ENCODE measurements around the gene RNF220. TPM values are rescaled to one million over a fixed set of nuclear protein-coding genes. Genes with fewer than 3 reads are reported as not detected.

The RNF220 gene
- total and polyA plus RNA-seq, 2 of the 13 experiments (the other 11 are each of a cell fraction or from before 2014, with no cell fraction given), result 48.2 to 72.1 TPM

DNA sequence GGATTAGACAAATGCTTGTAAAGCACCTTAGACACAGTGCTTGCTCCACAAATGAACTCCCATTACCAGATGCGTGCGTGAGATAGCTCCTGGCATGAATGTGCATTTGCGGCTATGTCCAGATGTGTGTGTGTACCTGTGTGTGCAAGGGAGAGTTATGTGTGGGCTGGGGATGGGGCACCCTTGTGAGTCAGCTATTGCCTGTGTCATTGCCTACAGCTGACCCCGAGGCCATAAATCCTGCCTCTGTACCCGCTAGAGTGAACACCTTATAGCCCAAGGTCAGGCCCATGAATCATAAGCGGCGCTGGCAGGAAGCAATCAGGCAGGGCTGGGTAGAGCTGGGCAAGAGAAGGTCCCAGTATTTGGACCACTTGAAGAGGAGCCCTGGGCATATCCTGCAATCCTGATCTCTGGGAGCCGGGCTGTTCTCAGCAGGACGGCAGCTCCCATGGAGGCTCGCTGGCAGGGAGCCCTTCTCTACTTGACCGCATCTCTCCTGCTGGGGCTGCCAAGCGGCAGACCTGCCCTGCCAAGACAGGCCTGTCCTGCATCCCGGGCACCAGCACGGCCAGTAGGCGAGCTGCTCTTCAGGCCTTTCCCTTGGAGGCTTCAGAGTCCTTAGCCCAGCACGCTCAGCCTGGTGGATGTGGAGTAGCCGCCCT is 182.9 kb downstream of the RNF220 start (continued):
- TF ChIP-seq, protein P1, sequence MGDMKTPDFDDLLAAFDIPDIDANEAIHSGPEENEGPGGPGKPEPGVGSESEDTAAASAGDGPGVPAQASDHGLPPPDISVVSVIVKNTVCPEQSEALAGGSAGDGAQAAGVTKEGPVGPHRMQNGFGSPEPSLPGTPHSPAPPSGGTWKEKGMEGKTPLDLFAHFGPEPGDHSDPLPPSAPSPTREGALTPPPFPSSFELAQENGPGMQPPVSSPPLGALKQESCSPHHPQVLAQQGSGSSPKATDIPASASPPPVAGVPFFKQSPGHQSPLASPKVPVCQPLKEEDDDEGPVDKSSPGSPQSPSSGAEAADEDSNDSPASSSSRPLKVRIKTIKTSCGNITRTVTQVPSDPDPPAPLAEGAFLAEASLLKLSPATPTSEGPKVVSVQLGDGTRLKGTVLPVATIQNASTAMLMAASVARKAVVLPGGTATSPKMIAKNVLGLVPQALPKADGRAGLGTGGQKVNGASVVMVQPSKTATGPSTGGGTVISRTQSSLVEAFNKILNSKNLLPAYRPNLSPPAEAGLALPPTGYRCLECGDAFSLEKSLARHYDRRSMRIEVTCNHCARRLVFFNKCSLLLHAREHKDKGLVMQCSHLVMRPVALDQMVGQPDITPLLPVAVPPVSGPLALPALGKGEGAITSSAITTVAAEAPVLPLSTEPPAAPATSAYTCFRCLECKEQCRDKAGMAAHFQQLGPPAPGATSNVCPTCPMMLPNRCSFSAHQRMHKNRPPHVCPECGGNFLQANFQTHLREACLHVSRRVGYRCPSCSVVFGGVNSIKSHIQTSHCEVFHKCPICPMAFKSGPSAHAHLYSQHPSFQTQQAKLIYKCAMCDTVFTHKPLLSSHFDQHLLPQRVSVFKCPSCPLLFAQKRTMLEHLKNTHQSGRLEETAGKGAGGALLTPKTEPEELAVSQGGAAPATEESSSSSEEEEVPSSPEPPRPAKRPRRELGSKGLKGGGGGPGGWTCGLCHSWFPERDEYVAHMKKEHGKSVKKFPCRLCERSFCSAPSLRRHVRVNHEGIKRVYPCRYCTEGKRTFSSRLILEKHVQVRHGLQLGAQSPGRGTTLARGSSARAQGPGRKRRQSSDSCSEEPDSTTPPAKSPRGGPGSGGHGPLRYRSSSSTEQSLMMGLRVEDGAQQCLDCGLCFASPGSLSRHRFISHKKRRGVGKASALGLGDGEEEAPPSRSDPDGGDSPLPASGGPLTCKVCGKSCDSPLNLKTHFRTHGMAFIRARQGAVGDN (CRISPR knock-in tag; IDR thresholded peaks at IDR 0.05), result 0 out of 2 replicates have a peak, but pooled peaks have one; percentile 8
- peak; percentile 81 for TF ChIP-seq FOSL2 (CRISPR knock-in tag; IDR thresholded peaks at IDR 0.05)
- TF ChIP-seq SIX1 (CRISPR knock-in tag; IDR thresholded peaks at IDR 0.05; ENCODE audit: borderline replicate concordance), result no peak
- TF ChIP-seq, protein P2, sequence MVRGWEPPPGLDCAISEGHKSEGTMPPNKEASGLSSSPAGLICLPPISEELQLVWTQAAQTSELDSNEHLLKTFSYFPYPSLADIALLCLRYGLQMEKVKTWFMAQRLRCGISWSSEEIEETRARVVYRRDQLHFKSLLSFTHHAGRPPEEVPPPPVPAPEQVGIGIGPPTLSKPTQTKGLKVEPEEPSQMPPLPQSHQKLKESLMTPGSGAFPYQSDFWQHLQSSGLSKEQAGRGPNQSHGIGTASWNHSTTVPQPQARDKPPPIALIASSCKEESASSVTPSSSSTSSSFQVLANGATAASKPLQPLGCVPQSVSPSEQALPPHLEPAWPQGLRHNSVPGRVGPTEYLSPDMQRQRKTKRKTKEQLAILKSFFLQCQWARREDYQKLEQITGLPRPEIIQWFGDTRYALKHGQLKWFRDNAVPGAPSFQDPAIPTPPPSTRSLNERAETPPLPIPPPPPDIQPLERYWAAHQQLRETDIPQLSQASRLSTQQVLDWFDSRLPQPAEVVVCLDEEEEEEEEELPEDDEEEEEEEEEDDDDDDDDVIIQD (CRISPR knock-in tag; IDR thresholded peaks at IDR 0.05; ENCODE audit: low read depth), result no peak
- TF ChIP-seq ZNF720 (CRISPR knock-in tag; IDR thresholded peaks at IDR 0.05), result no peak
- TF ChIP-seq, protein P3, sequence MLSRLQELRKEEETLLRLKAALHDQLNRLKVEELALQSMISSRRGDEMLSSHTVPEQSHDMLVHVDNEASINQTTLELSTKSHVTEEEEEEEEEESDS (CRISPR knock-in tag; IDR thresholded peaks at IDR 0.05; ENCODE audit: borderline replicate concordance), result no peak
- no peak for TF ChIP-seq MATR3 (CRISPR knock-in tag; IDR thresholded peaks at IDR 0.05)
- no peak for TF ChIP-seq SALL2 (CRISPR knock-in tag; IDR thresholded peaks at IDR 0.05)
- TF ChIP-seq, protein P4, sequence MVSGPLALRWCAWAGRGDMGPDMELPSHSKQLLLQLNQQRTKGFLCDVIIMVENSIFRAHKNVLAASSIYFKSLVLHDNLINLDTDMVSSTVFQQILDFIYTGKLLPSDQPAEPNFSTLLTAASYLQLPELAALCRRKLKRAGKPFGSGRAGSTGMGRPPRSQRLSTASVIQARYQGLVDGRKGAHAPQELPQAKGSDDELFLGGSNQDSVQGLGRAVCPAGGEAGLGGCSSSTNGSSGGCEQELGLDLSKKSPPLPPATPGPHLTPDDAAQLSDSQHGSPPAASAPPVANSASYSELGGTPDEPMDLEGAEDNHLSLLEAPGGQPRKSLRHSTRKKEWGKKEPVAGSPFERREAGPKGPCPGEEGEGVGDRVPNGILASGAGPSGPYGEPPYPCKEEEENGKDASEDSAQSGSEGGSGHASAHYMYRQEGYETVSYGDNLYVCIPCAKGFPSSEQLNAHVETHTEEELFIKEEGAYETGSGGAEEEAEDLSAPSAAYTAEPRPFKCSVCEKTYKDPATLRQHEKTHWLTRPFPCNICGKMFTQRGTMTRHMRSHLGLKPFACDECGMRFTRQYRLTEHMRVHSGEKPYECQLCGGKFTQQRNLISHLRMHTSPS (CRISPR knock-in tag; IDR thresholded peaks at IDR 0.05; ENCODE audit: low read depth), result peak; percentile 56; the same call in 1 of the 2 replicates
- no peak for TF ChIP-seq SP1 (IDR thresholded peaks at IDR 0.05)
- no peak for TF ChIP-seq SP1 (CRISPR knock-in tag; IDR thresholded peaks at IDR 0.05)
- TF ChIP-seq, protein P5, sequence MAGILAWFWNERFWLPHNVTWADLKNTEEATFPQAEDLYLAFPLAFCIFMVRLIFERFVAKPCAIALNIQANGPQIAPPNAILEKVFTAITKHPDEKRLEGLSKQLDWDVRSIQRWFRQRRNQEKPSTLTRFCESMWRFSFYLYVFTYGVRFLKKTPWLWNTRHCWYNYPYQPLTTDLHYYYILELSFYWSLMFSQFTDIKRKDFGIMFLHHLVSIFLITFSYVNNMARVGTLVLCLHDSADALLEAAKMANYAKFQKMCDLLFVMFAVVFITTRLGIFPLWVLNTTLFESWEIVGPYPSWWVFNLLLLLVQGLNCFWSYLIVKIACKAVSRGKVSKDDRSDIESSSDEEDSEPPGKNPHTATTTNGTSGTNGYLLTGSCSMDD (CRISPR knock-in tag; IDR thresholded peaks at IDR 0.05), result no peak
- TF ChIP-seq NR2F1 (CRISPR knock-in tag; IDR thresholded peaks at IDR 0.05), result 0 out of 4 replicates have a peak, but pooled peaks of 1 of the 2 experiments have one; percentile 56
- TF ChIP-seq, protein P6, sequence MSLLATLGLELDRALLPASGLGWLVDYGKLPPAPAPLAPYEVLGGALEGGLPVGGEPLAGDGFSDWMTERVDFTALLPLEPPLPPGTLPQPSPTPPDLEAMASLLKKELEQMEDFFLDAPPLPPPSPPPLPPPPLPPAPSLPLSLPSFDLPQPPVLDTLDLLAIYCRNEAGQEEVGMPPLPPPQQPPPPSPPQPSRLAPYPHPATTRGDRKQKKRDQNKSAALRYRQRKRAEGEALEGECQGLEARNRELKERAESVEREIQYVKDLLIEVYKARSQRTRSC (CRISPR knock-in tag; IDR thresholded peaks at IDR 0.05; ENCODE audit: low read depth), result no peak
- no peak for TF ChIP-seq ZNF251 (CRISPR knock-in tag; IDR thresholded peaks at IDR 0.05)
- TF ChIP-seq ZNF234 (CRISPR knock-in tag; conservative IDR thresholded peaks at IDR 0.05), result no peak
- 0 out of 2 replicates have a peak, but pooled peaks have one; percentile 6 for TF ChIP-seq RARA (CRISPR knock-in tag; IDR thresholded peaks at IDR 0.05)
- no peak for TF ChIP-seq ZNF20 (CRISPR knock-in tag; IDR thresholded peaks at IDR 0.05)
- TF ChIP-seq DNMT1 (CRISPR knock-in tag; IDR thresholded peaks at IDR 0.05), result no peak
